HPDE6-E6E7 (cell line): ENCODE data around the gene BOD1.

Experiments
- DNase-seq: peaks from one replicate; pipeline ENCODE4 v3.0.0; 2011; ENCODE audit warnings: missing footprints; ENCODE audit errors: extremely low spot score

BOD1 gene

GRCh38 chr5:173616577-173617118 is at the start of gene BOD1:
Gene BOD1 (minus strand): TSS chr5:173616650. CDS start chr5:173616436, 214 bp downstream.
- DNase-seq = peak; percentile 95

GRCh38 chr5:173665326-173665725 is 48.9 kb upstream of the BOD1 start:
- DNase-seq = no peak

- no peak for DNase-seq
Measured at GRCh38 chr5:173664154-173664526, 47.7 kb upstream of the BOD1 start.

- no peak for DNase-seq
Measured at GRCh38 chr5:173663352-173664153, 47.1 kb upstream of the BOD1 start.

- DNase-seq = no peak
Measured at GRCh38 chr5:173662581-173663351, 46.3 kb upstream of the BOD1 start.

GRCh38 chr5:173660481-173661280 is 44.2 kb upstream of the BOD1 start:
- DNase-seq = no peak

GRCh38 chr5:173659423-173659822 is 43.0 kb upstream of the BOD1 start:
- DNase-seq = no peak

GRCh38 chr5:173657741-173658356 is 41.4 kb upstream of the BOD1 start:
- no peak for DNase-seq

- no peak for DNase-seq
Measured at GRCh38 chr5:173655196-173655797, 38.8 kb upstream of the BOD1 start.

- no peak for DNase-seq
Measured at GRCh38 chr5:173653822-173654523, 37.5 kb upstream of the BOD1 start.

GRCh38 chr5:173648308-173648866 is 31.9 kb upstream of the BOD1 start:
- DNase-seq = no peak

- DNase-seq = no peak
Measured at GRCh38 chr5:173646692-173647091, 30.2 kb upstream of the BOD1 start.

GRCh38 chr5:173645890-173646574 is 29.6 kb upstream of the BOD1 start:
- no peak for DNase-seq

- no peak for DNase-seq
Measured at GRCh38 chr5:173645437-173645807, 29.0 kb upstream of the BOD1 start.

- no peak for DNase-seq
Measured at GRCh38 chr5:173644673-173645436, 28.4 kb upstream of the BOD1 start.

GRCh38 chr5:173643964-173644363 is 27.5 kb upstream of the BOD1 start:
- no peak for DNase-seq

- no peak for DNase-seq
Measured at GRCh38 chr5:173642895-173643481, 26.5 kb upstream of the BOD1 start.

GRCh38 chr5:173642191-173642816 is 25.9 kb upstream of the BOD1 start:
- DNase-seq = no peak
